Measurements from ENCODE around the gene PLCB1.

DNA sequence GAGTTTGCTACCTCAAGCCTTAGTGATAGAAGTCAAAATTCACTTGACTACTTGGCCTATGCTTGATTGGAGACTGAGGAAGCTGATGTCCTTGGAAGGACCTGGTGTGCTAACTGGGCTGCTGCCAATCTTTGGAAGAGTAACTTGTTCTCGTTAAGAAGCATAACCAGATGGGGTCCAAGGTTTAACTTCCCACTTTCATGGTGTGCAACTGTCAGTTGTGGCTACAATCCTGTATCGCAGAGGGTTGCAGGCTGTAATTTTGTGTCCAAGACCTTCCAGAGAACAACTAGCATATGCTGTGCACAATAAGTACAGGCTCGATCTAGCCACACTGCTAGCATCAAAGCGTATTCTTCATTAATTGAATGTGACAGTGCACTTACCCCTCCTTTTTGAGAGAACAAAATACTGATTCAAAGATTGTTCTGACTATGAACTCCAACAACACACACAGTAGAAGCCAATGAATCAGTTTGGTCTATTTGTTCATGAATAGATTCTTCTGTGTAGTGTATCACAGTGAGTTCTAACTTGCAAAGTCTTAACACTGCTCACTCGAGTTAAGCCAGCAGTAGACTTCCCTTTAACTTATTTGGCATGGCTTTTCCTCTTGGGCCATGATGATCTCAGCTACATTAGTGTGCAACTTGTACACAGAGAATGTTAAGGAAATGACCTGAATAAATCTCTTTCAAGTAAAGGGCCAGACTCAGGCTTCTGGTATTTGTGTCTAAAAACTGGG, 15.8 kb upstream of the PLCB1 start:
- TF ChIP-seq, protein P1, sequence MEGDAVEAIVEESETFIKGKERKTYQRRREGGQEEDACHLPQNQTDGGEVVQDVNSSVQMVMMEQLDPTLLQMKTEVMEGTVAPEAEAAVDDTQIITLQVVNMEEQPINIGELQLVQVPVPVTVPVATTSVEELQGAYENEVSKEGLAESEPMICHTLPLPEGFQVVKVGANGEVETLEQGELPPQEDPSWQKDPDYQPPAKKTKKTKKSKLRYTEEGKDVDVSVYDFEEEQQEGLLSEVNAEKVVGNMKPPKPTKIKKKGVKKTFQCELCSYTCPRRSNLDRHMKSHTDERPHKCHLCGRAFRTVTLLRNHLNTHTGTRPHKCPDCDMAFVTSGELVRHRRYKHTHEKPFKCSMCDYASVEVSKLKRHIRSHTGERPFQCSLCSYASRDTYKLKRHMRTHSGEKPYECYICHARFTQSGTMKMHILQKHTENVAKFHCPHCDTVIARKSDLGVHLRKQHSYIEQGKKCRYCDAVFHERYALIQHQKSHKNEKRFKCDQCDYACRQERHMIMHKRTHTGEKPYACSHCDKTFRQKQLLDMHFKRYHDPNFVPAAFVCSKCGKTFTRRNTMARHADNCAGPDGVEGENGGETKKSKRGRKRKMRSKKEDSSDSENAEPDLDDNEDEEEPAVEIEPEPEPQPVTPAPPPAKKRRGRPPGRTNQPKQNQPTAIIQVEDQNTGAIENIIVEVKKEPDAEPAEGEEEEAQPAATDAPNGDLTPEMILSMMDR (conservative IDR thresholded peaks at IDR 0.05 in 1 of 2, IDR thresholded peaks at IDR 0.05 in 1 of 2; ENCODE audit: extremely low read depth in 1 of 2, insufficient read depth in 1 of 2, low read depth in 1 of 2, low read length in 2 of 2): no peak
- no peak for TF ChIP-seq EZH2 (IDR thresholded peaks at IDR 0.05; ENCODE audit: borderline replicate concordance, low read length)
